ENCODE measurements around the gene ANO1.
A peak's percentile ranks its signal among the peaks of the same experiment; 100 is the strongest.

ANO1 gene

GRCh38 chr11:70078095-70078780 is at the start of gene ANO1:
ANO1 (plus strand) TSS chr11:70078317; CDS start chr11:70078607, 290 bp downstream.
- Histone ChIP-seq H3K79me2 (ENCODE audit: low read length) (no peaks in the 10 kb centered on the region), H3K9me3 (replicated peaks; ENCODE audit: insufficient read depth, low read length) (no peaks in the 10 kb centered on the region), H3K27me3 (replicated peaks; ENCODE audit: insufficient read depth, low read length) (peaks cover 92% of the 10 kb centered on the region), H3K4me2 (ENCODE audit: low read depth, low read length) (no peak within 1 kb of the TSS), H3K4me1 (ENCODE audit: low read length) (no peaks in the 10 kb centered on the region), H2AFZ (ENCODE audit: low read length) (no peak within 1 kb of the TSS), H3F3A (ENCODE audit: insufficient read depth, low read length) (no peaks in the 10 kb centered on the region), H4K20me1 (ENCODE audit: insufficient read depth, low read length) (no peaks in the 10 kb centered on the region), H3K4me3 (ENCODE audit: low read length) (no peak within 1 kb of the TSS), H3K36me3 (replicated peaks; ENCODE audit: insufficient read depth, low read length) (no peaks in the 10 kb centered on the region), H3K9me2 (replicated peaks; ENCODE audit: insufficient read depth, low read length) (no peaks in the 10 kb centered on the region), H3K27ac (ENCODE audit: low read length) (no peak within 1 kb of the TSS), H3K9ac (ENCODE audit: low read length) (no peak within 1 kb of the TSS)
- no peak for DNase-seq
- TF ChIP-seq EZH2 (optimal IDR thresholded peaks at IDR 0.05; ENCODE audit: low read depth, low read length) (no peak), EZH2phosphoT487 (IDR thresholded peaks at IDR 0.05; ENCODE audit: low read length) (no peak)
- TF ChIP-seq, protein P1, sequence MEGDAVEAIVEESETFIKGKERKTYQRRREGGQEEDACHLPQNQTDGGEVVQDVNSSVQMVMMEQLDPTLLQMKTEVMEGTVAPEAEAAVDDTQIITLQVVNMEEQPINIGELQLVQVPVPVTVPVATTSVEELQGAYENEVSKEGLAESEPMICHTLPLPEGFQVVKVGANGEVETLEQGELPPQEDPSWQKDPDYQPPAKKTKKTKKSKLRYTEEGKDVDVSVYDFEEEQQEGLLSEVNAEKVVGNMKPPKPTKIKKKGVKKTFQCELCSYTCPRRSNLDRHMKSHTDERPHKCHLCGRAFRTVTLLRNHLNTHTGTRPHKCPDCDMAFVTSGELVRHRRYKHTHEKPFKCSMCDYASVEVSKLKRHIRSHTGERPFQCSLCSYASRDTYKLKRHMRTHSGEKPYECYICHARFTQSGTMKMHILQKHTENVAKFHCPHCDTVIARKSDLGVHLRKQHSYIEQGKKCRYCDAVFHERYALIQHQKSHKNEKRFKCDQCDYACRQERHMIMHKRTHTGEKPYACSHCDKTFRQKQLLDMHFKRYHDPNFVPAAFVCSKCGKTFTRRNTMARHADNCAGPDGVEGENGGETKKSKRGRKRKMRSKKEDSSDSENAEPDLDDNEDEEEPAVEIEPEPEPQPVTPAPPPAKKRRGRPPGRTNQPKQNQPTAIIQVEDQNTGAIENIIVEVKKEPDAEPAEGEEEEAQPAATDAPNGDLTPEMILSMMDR (IDR thresholded peaks at IDR 0.05; ENCODE audit: low read length) = no peak

- no peaks in the 10 kb centered on the region for H3K9me2 ChIP-seq (replicated peaks; ENCODE audit: insufficient read depth, low read length)
- no peak overlapping the region for H3K27ac ChIP-seq (ENCODE audit: low read length)
- H2AFZ ChIP-seq (ENCODE audit: low read length) = no peak overlapping the region
- no peak overlapping the region for H3K4me2 ChIP-seq (ENCODE audit: low read depth, low read length)
- H3K4me3 ChIP-seq (ENCODE audit: low read length) = no peak overlapping the region
- no peaks in the 10 kb centered on the region for H3K9me3 ChIP-seq (replicated peaks; ENCODE audit: insufficient read depth, low read length)
- no peaks in the 10 kb centered on the region for H4K20me1 ChIP-seq (ENCODE audit: insufficient read depth, low read length)
- TF ChIP-seq EZH2phosphoT487 (IDR thresholded peaks at IDR 0.05; ENCODE audit: low read length) (no peak), EZH2 (optimal IDR thresholded peaks at IDR 0.05; ENCODE audit: low read depth, low read length) (no peak)
- TF ChIP-seq, protein P1 (IDR thresholded peaks at IDR 0.05; ENCODE audit: low read length) = no peak
- no peaks in the 10 kb centered on the region for H3F3A ChIP-seq (ENCODE audit: insufficient read depth, low read length)
- no peaks in the 10 kb centered on the region for H3K36me3 ChIP-seq (replicated peaks; ENCODE audit: insufficient read depth, low read length)
- peaks cover 56% of the 10 kb centered on the region for H3K27me3 ChIP-seq (replicated peaks; ENCODE audit: insufficient read depth, low read length)
- no peak overlapping the region for H3K9ac ChIP-seq (ENCODE audit: low read length)
- no peak for DNase-seq
- H3K79me2 ChIP-seq (ENCODE audit: low read length) = no peaks in the 10 kb centered on the region
- H3K4me1 ChIP-seq (ENCODE audit: low read length) = no peaks in the 10 kb centered on the region
These were observed 48.8 kb upstream of the ANO1 start for GRCh38 chr11:70029115-70029860.

DNA sequence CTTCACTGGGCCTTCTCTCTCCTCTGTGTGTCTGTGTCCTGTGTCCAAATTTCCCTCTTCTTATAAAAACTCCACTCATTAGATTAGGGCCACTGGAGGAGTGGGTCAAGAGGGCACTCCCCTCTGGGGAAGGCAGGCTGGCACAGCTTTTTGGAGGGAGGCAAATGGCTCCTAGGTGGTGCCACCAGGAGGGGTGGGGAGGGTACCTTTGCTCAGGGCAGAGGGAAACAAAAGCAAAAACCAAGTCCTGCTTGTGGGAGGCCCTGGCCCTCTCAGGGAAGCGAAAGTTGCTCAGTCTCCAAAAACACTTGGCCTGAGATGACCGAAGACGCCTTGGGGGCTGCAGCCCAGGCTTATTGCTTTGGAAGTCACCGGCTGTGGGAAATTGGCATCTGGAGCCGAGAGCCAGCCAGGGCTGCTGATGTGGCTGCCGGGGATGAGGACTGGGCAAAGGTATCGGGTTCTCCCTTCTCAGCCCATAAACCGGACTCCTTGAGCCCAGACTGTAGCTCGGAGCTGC is 48.2 kb upstream of the ANO1 start:
- peaks cover 56% of the 10 kb centered on the region for H3K27me3 ChIP-seq (replicated peaks; ENCODE audit: insufficient read depth, low read length)
- no peak overlapping the region for H3K27ac ChIP-seq (ENCODE audit: low read length)
- H3K9ac ChIP-seq (ENCODE audit: low read length) = no peak overlapping the region
- H3F3A ChIP-seq (ENCODE audit: insufficient read depth, low read length) = no peaks in the 10 kb centered on the region
- H3K9me2 ChIP-seq (replicated peaks; ENCODE audit: insufficient read depth, low read length) = no peaks in the 10 kb centered on the region
- peak overlapping the region; percentile 76; the same call in 1 of the 2 replicates for H3K4me2 ChIP-seq (ENCODE audit: low read depth, low read length)
- H2AFZ ChIP-seq (ENCODE audit: low read length) = no peak overlapping the region
- TF ChIP-seq EZH2 (optimal IDR thresholded peaks at IDR 0.05; ENCODE audit: low read depth, low read length) (no peak), EZH2phosphoT487 (IDR thresholded peaks at IDR 0.05; ENCODE audit: low read length) (no peak)
- TF ChIP-seq, protein P1 (IDR thresholded peaks at IDR 0.05; ENCODE audit: low read length) = no peak
- H3K9me3 ChIP-seq (replicated peaks; ENCODE audit: insufficient read depth, low read length) = no peaks in the 10 kb centered on the region
- no peaks in the 10 kb centered on the region for H3K36me3 ChIP-seq (replicated peaks; ENCODE audit: insufficient read depth, low read length)
- H3K79me2 ChIP-seq (ENCODE audit: low read length) = no peaks in the 10 kb centered on the region
- H4K20me1 ChIP-seq (ENCODE audit: insufficient read depth, low read length) = no peaks in the 10 kb centered on the region
- no peak for DNase-seq
- H3K4me1 ChIP-seq (ENCODE audit: low read length) = no peaks in the 10 kb centered on the region
- no peak overlapping the region for H3K4me3 ChIP-seq (ENCODE audit: low read length)
